GM23248 (cell line): Measurements from ENCODE around the gene PDRG1. TPM values are rescaled to one million over a fixed set of nuclear protein-coding genes. Genes with fewer than 3 reads are reported as not detected.
"Not testable (repeated sequence)": the region's sequence is repeated elsewhere in the genome, so short reads cannot be mapped to it uniquely, and the experiment has no call there.

Experiments
- DNase-seq: peaks from one replicate; pipeline ENCODE4 v3.0.0-alpha.2; 2015
- H2AFZ ChIP-seq: fragments of 200-600 bp; sonication (generic); 2 replicates; pipeline ENCODE4 v1.6.1; 2016; ENCODE audit warnings: antibody characterized with exemption
- H3F3A ChIP-seq: fragments of 200-600 bp; sonication (generic); 2 replicates; pipeline ENCODE4 v1.6.1; 2016; ENCODE audit warnings: mild to moderate bottlenecking, antibody characterized with exemption, mixed run types; ENCODE audit not compliant: insufficient read depth
- H3K27ac ChIP-seq: fragments of 200-600 bp; sonication (generic); 2 replicates; pipeline ENCODE4 v1.5.1; 2016; ENCODE audit warnings: mild to moderate bottlenecking
- H3K27me3 ChIP-seq: fragments of 200-600 bp; sonication (generic); replicated peaks from 2 replicates; pipeline ENCODE4 v1.6.1; 2016; ENCODE audit warnings: mild to moderate bottlenecking; ENCODE audit not compliant: insufficient read depth
- H3K36me3 ChIP-seq: fragments of 200-600 bp; sonication (generic); 2 replicates; pipeline ENCODE4 v1.6.1; 2016; ENCODE audit warnings: low read depth, mild to moderate bottlenecking
- H3K4me1 ChIP-seq: fragments of 200-600 bp; sonication (generic); 2 replicates; pipeline ENCODE4 v1.6.1; 2016; ENCODE audit warnings: mild to moderate bottlenecking; ENCODE audit not compliant: insufficient read depth
- H3K4me2 ChIP-seq: fragments of 200-600 bp; sonication (generic); one replicate; pipeline ENCODE4 v1.6.1; 2016; ENCODE audit warnings: mild to moderate bottlenecking; ENCODE audit not compliant: unreplicated experiment
- H3K4me3 ChIP-seq: fragments of 200-600 bp; sonication (generic); 2 replicates; pipeline ENCODE4 v1.5.1; 2016; ENCODE audit warnings: mild to moderate bottlenecking
- H3K79me2 ChIP-seq: fragments of 200-600 bp; sonication (generic); 2 replicates; pipeline ENCODE4 v1.6.1; 2016; ENCODE audit warnings: mild to moderate bottlenecking; ENCODE audit not compliant: insufficient read depth
- H3K9ac ChIP-seq: fragments of 200-600 bp; sonication (generic); 2 replicates; pipeline ENCODE4 v1.6.1; 2016; ENCODE audit warnings: mild to moderate bottlenecking
- H3K9me2 ChIP-seq: fragments of 200-600 bp; sonication (generic); 2 replicates; pipeline ENCODE4 v1.6.1; 2016; ENCODE audit warnings: mixed run types, mild to moderate bottlenecking, moderate library complexity; ENCODE audit not compliant: insufficient read depth
- H3K9me3 ChIP-seq: fragments of 200-600 bp; sonication (generic); one replicate; pipeline ENCODE4 v1.6.1; 2017; ENCODE audit warnings: low read depth
- H4K20me1 ChIP-seq: fragments of 200-600 bp; sonication (generic); 2 replicates; pipeline ENCODE4 v1.6.0; 2016; ENCODE audit not compliant: insufficient read depth
- EZH2 ChIP-seq: fragments of 200-600 bp; sonication (generic); IDR thresholded peaks from 2 replicates; pipeline ENCODE4 v1.6.1; 2018; ENCODE audit warnings: antibody characterized with exemption, mild to moderate bottlenecking; ENCODE audit not compliant: insufficient read depth, poor library complexity, severe bottlenecking
- EZH2phosphoT487 ChIP-seq: fragments of 200-600 bp; sonication (generic); IDR thresholded peaks from 2 replicates; pipeline ENCODE4 v1.6.1; 2018; ENCODE audit warnings: antibody characterized with exemption, moderate library complexity, mild to moderate bottlenecking, low read depth; ENCODE audit not compliant: insufficient read depth
- WGBS, 2 experiments: methylation state at CpG; one replicate each; pipeline ENCODE4 v1.1.6; 2015 to 2017; ENCODE audit warnings: low lambda C conversion rate in 2 of 2, low coverage in 1 of 2; ENCODE audit errors: missing lambda C conversion rate in 2 of 2; 5-methylcytosine and 5-hydroxymethylcytosine counted together
- in situ Hi-C: fragments of 300-500 bp; cut with MboI; formaldehyde crosslinking; loops from 2 replicates; pipeline ENCODE4 v1.15.0; 2020
- polyA plus RNA-seq: library from polyadenylated mRNA; unstranded; fragments of >200 nt; fragmentation: Nextera tagmentation; extraction: Ambion mirVana; gene quantifications from 2 replicates; pipeline ENCODE4 v1.2.1, GENCODE V29; 2016
- total RNA-seq: library from RNA; depleted of rRNA; stranded (reverse); fragments of >200 nt; shearing (Covaris generic); gene quantifications from 2 replicates; pipeline ENCODE4 v1.2.3, GENCODE V29; 2014

PDRG1 gene
- total and polyA plus RNA-seq, 2 experiments from 2014 or later: 10.8 to 16.7 TPM

GRCh38 chr20:31933698-31934097 lies 18.1 kb downstream of the PDRG1 start:
- Histone ChIP-seq H3F3A (no peaks in the 10 kb centered on the region), H2AFZ (no peak overlapping the region), H4K20me1 (no peaks in the 10 kb centered on the region), H3K4me2 (no peak overlapping the region), H3K4me3 (no peak overlapping the region), H3K9me2 (no peaks in the 10 kb centered on the region), H3K4me1 (no peaks in the 10 kb centered on the region), H3K79me2 (no peaks in the 10 kb centered on the region), H3K36me3 (no peaks in the 10 kb centered on the region), H3K9ac (no peak overlapping the region), H3K27me3 (peaks cover 15% of the 10 kb centered on the region), H3K27ac (no peak overlapping the region), H3K9me3 (no peaks in the 10 kb centered on the region)
- TF ChIP-seq EZH2 (no peak), EZH2phosphoT487 (no peak)
- in situ Hi-C loops: no loop called here
- no peak for DNase-seq
- 65 to 67% methylated on average over 10 of the region's 10 CpGs for WGBS, 2 experiments

GRCh38 chr20:31930779-31931178 lies 21.1 kb downstream of the PDRG1 start:
- 23 to 35% methylated on average over 5 of the region's 5 CpGs for WGBS, 2 experiments
- no peaks in the 10 kb centered on the region for H3K36me3 ChIP-seq
- H3F3A ChIP-seq: no peaks in the 10 kb centered on the region
- H3K9ac ChIP-seq: no peak overlapping the region
- H3K79me2 ChIP-seq: no peaks in the 10 kb centered on the region
- DNase-seq: no peak
- H3K9me3 ChIP-seq: no peaks in the 10 kb centered on the region
- no peak for TF ChIP-seq EZH2
- TF ChIP-seq EZH2phosphoT487: no peak
- in situ Hi-C loops: no loop called here
- no peaks in the 10 kb centered on the region for H4K20me1 ChIP-seq
- no peaks in the 10 kb centered on the region for H3K4me1 ChIP-seq
- no peak overlapping the region for H3K27ac ChIP-seq
- no peak overlapping the region for H3K4me2 ChIP-seq
- H3K4me3 ChIP-seq: no peak overlapping the region
- no peak overlapping the region for H2AFZ ChIP-seq
- peaks cover 29% of the 10 kb centered on the region for H3K27me3 ChIP-seq
- H3K9me2 ChIP-seq: no peaks in the 10 kb centered on the region

GRCh38 chr20:31929631-31930030 lies 22.2 kb downstream of the PDRG1 start:
- H3K79me2 ChIP-seq, H4K20me1 ChIP-seq, H3K9me2 ChIP-seq, in situ Hi-C loops, H2AFZ ChIP-seq, H3K9me3 ChIP-seq, H3F3A ChIP-seq, H3K27ac ChIP-seq, H3K4me3 ChIP-seq, DNase-seq, H3K4me1 ChIP-seq, H3K9ac ChIP-seq, H3K36me3 ChIP-seq, H3K4me2 ChIP-seq: not testable (repeated sequence)
- 38 to 43% methylated on average over 4 of the region's 4 CpGs for WGBS, 2 experiments
- H3K27me3 ChIP-seq: peaks cover 29% of the 10 kb centered on the region

GRCh38 chr20:31927627-31928159 lies 24.2 kb downstream of the PDRG1 start:
- 52 to 55% methylated on average over 8 of the region's 8 CpGs for WGBS, 2 experiments
- Histone ChIP-seq H3K9me2 (no peaks in the 10 kb centered on the region), H3K79me2 (no peaks in the 10 kb centered on the region), H4K20me1 (no peaks in the 10 kb centered on the region), H3K4me2 (no peak overlapping the region), H3F3A (no peaks in the 10 kb centered on the region), H3K9ac (no peak overlapping the region), H3K27me3 (peaks cover 33% of the 10 kb centered on the region), H3K36me3 (no peaks in the 10 kb centered on the region), H3K4me1 (no peaks in the 10 kb centered on the region), H3K9me3 (no peaks in the 10 kb centered on the region), H3K4me3 (no peak overlapping the region), H2AFZ (no peak overlapping the region), H3K27ac (no peak overlapping the region)
- TF ChIP-seq EZH2phosphoT487 (no peak), EZH2 (no peak)
- in situ Hi-C loops: no loop called here
- no peak for DNase-seq

- H3F3A ChIP-seq: no peaks in the 10 kb centered on the region
- no peak overlapping the region for H3K4me3 ChIP-seq
- TF ChIP-seq EZH2phosphoT487 (no peak), EZH2 (no peak)
- no peaks in the 10 kb centered on the region for H3K36me3 ChIP-seq
- no peaks in the 10 kb centered on the region for H3K9me2 ChIP-seq
- H3K27ac ChIP-seq: no peak overlapping the region
- in situ Hi-C loops: no loop called here
- 63 to 67% methylated on average over 2 of the region's 2 CpGs for WGBS, 2 experiments
- no peaks in the 10 kb centered on the region for H4K20me1 ChIP-seq
- H2AFZ ChIP-seq: no peak overlapping the region
- peaks cover 36% of the 10 kb centered on the region for H3K27me3 ChIP-seq
- no peaks in the 10 kb centered on the region for H3K9me3 ChIP-seq
- H3K79me2 ChIP-seq: no peaks in the 10 kb centered on the region
- no peak overlapping the region for H3K4me2 ChIP-seq
- no peaks in the 10 kb centered on the region for H3K4me1 ChIP-seq
- DNase-seq: no peak
- no peak overlapping the region for H3K9ac ChIP-seq
Observed at GRCh38 chr20:31926493-31926892, 25.4 kb downstream of the PDRG1 start.
